SK-N-DZ (cell line): Measurements from ENCODE around the gene OTUD7B.

Experiments
- DNase-seq: peaks from one replicate; pipeline ENCODE4 v3.0.0-alpha.2; 2015; ENCODE audit warnings: low spot score

Gene OTUD7B

GRCh38 chr1:149917571-149918144, 92.9 kb downstream of the OTUD7B start, which contains the start of gene SV2A:
TSS of gene SV2A (minus strand) at chr1:149917844. CDS start at chr1:149913840, 4,004 bp downstream.
- peak; percentile 75 for DNase-seq

GRCh38 chr1:149916898-149917252, 93.7 kb downstream of the OTUD7B start:
- DNase-seq = no peak

- no peak for DNase-seq
These were observed 94.2 kb downstream of the OTUD7B start for GRCh38 chr1:149916193-149916897.

GRCh38 chr1:149915429-149916192, 94.9 kb downstream of the OTUD7B start:
- DNase-seq = no peak

- DNase-seq = no peak
These were observed 96.0 kb downstream of the OTUD7B start for GRCh38 chr1:149914545-149914944.

- DNase-seq = no peak
These were observed 103.9 kb downstream of the OTUD7B start for GRCh38 chr1:149906570-149907075.

GRCh38 chr1:149903836-149904491, 106.6 kb downstream of the OTUD7B start:
- DNase-seq = no peak

- peak; percentile 96 for DNase-seq
These were observed 110.9 kb downstream of the OTUD7B start, which contains the start of gene BOLA1 for GRCh38 chr1:149899460-149900284. TSS of gene BOLA1 (plus strand) at chr1:149899568. CDS start at chr1:149900060, 492 bp downstream.

- no peak for DNase-seq
These were observed 114.0 kb downstream of the OTUD7B start for GRCh38 chr1:149896575-149896974.

- DNase-seq = no peak
These were observed 121.6 kb downstream of the OTUD7B start for GRCh38 chr1:149888999-149889289.

- DNase-seq = peak; percentile 92
These were observed 122.1 kb downstream of the OTUD7B start for GRCh38 chr1:149888247-149888998.
